ENCODE data around the gene CCDC17.

- TF ChIP-seq CTCF (IDR thresholded peaks at IDR 0.05) (no peak), EP300 (IDR thresholded peaks at IDR 0.05) (no peak)
Measured at GRCh38 chr1:45630429-45630828, 6.6 kb upstream of the CCDC17 start.

All from suprapubic skin (tissue), 3 donors.